HEK293T (cell line): ENCODE results near the gene NLGN3.

Experiments
- CTCF ChIA-PET: fragments of 350-600 bp; formaldehyde crosslinking; extraction: SDS; loops from one replicate; lab custom pipeline; 2021; ENCODE audit warnings: antibody characterized with exemption, inconsistent platforms; lab: Yijun Ruan, JAX
- POLR2A ChIA-PET: fragments of 350-600 bp; formaldehyde crosslinking; extraction: SDS; loops from one replicate; lab custom pipeline; 2020; ENCODE audit warnings: antibody characterized with exemption, inconsistent platforms; lab: Yijun Ruan, JAX
- DNase-seq: peaks from one replicate; pipeline ENCODE4 v3.0.0; 2012; ENCODE audit warnings: mixed read lengths; ENCODE audit errors: extremely low spot score
- ARNT ChIP-seq: fragments of 450-650 bp; IDR thresholded peaks from 2 replicates; pipeline ENCODE4 v1.6.1; 2017; ENCODE audit warnings: mild to moderate bottlenecking
- BHLHE40 ChIP-seq: fragments of 450-650 bp; IDR thresholded peaks from 2 replicates; pipeline ENCODE4 v1.6.1; 2016; ENCODE audit warnings: mild to moderate bottlenecking, moderate library complexity, borderline replicate concordance
- CTBP1 ChIP-seq: fragments of 450-650 bp; IDR thresholded peaks from 2 replicates; pipeline ENCODE4 v1.6.1; 2016; ENCODE audit warnings: borderline replicate concordance
- ELF4 ChIP-seq: fragments of 450-650 bp; IDR thresholded peaks from 2 replicates; pipeline ENCODE4 v1.6.1; 2017; ENCODE audit warnings: antibody characterized with exemption
- FOXA1 ChIP-seq: fragments of 450-650 bp; IDR thresholded peaks from 2 replicates; pipeline ENCODE4 v1.6.1; 2016; ENCODE audit warnings: mild to moderate bottlenecking
- FOXK2 ChIP-seq: fragments of 450-650 bp; IDR thresholded peaks from 2 replicates; pipeline ENCODE4 v1.6.1; 2016; ENCODE audit warnings: mild to moderate bottlenecking
- FOXM1 ChIP-seq: fragments of 450-650 bp; IDR thresholded peaks from 2 replicates; pipeline ENCODE4 v1.6.1; 2017; ENCODE audit warnings: mild to moderate bottlenecking, borderline replicate concordance
- HDGF ChIP-seq: fragments of 450-650 bp; IDR thresholded peaks from 2 replicates; pipeline ENCODE4 v1.6.1; 2017; ENCODE audit warnings: antibody characterized with exemption, borderline replicate concordance
- L3MBTL2 ChIP-seq: fragments of 450-650 bp; conservative IDR thresholded peaks from 2 replicates; pipeline ENCODE4 v1.6.1; 2016; ENCODE audit warnings: mild to moderate bottlenecking
- LEF1 ChIP-seq: fragments of 450-650 bp; IDR thresholded peaks from 2 replicates; pipeline ENCODE4 v1.6.1; 2017; ENCODE audit warnings: mild to moderate bottlenecking, borderline replicate concordance
- NFRKB ChIP-seq: fragments of 450-650 bp; IDR thresholded peaks from 2 replicates; pipeline ENCODE4 v1.6.1; 2016; ENCODE audit warnings: mild to moderate bottlenecking, moderate library complexity
- PKNOX1 ChIP-seq: fragments of 450-650 bp; IDR thresholded peaks from 2 replicates; pipeline ENCODE4 v1.6.1; 2016
- SP1 ChIP-seq: fragments of 450-650 bp; IDR thresholded peaks from 2 replicates; pipeline ENCODE4 v1.6.1; 2017
- SUZ12 ChIP-seq: fragments of 450-650 bp; IDR thresholded peaks from 2 replicates; pipeline ENCODE4 v1.6.1; 2016; ENCODE audit warnings: mild to moderate bottlenecking
- TARDBP ChIP-seq: fragments of 450-650 bp; IDR thresholded peaks from 2 replicates; pipeline ENCODE4 v1.6.1; 2016
- ZNF384 ChIP-seq: fragments of 450-650 bp; IDR thresholded peaks from 2 replicates; pipeline ENCODE4 v1.6.1; 2016

The NLGN3 gene

GRCh38 chrX:71106427-71106826 is 38.2 kb upstream of the NLGN3 start, which contains the start of gene CXorf65:
Gene CXorf65, minus strand, starts transcription at chrX:71106740. Its CDS starts 184 bp downstream, at chrX:71106556.
- ChIA-PET POLR2A (interaction anchor here (1.1 kb wide), 1 partner anchor 11 kb away, joined by 3 read pairs; no protein-coding TSS in a partner anchor), CTCF (no interaction called here)
- DNase-seq = no peak
- TF ChIP-seq SUZ12 = no peak
- no peak for TF ChIP-seq HDGF
- no peak for TF ChIP-seq BHLHE40
- TF ChIP-seq TARDBP = no peak
- TF ChIP-seq CTBP1 = no peak
- TF ChIP-seq SP1 = no peak
- TF ChIP-seq LEF1 = no peak
- TF ChIP-seq FOXA1 = no peak
- TF ChIP-seq FOXM1 = no peak
- TF ChIP-seq PKNOX1 = no peak

GRCh38 chrX:71107245-71107644 is 37.4 kb upstream of the NLGN3 start:
- TF ChIP-seq PKNOX1 (no peak), SP1 (no peak), NFRKB (no peak), HDGF (no peak), L3MBTL2 (no peak), SUZ12 (no peak), FOXK2 (no peak), BHLHE40 (no peak), FOXM1 (no peak), ZNF384 (no peak), FOXA1 (no peak), ARNT (no peak), CTBP1 (no peak), ELF4 (no peak)
- POLR2A ChIA-PET = no interaction called here
- DNase-seq = no peak
- CTCF ChIA-PET = no interaction called here

- TF ChIP-seq L3MBTL2 (no peak), HDGF (no peak), FOXM1 (no peak)
- POLR2A ChIA-PET = interaction anchor here (1.5 kb wide), 1 partner anchor 11 kb away, joined by 4 read pairs; the partner anchor contains the start of gene MED12
- CTCF ChIA-PET = no interaction called here
Measured at GRCh38 chrX:71107762-71108360, 36.8 kb upstream of the NLGN3 start.

GRCh38 chrX:71109051-71109450 is 35.6 kb upstream of the NLGN3 start:
- DNase-seq = no peak
- TF ChIP-seq ARNT = no peak
- TF ChIP-seq BHLHE40 = no peak
- TF ChIP-seq ZNF384 = no peak
- TF ChIP-seq CTBP1 = no peak
- TF ChIP-seq FOXA1 = no peak
- TF ChIP-seq PKNOX1 = no peak
- TF ChIP-seq LEF1 = no peak
- no peak for TF ChIP-seq SUZ12
- POLR2A ChIA-PET = interaction anchor here (1.5 kb wide), 1 partner anchor 9 kb away, joined by 4 read pairs; the partner anchor contains the start of gene MED12
- CTCF ChIA-PET = no interaction called here

More at GRCh38 chrX:71107762-71108360, 36.8 kb upstream of the NLGN3 start:
- no peak for DNase-seq

DNA sequence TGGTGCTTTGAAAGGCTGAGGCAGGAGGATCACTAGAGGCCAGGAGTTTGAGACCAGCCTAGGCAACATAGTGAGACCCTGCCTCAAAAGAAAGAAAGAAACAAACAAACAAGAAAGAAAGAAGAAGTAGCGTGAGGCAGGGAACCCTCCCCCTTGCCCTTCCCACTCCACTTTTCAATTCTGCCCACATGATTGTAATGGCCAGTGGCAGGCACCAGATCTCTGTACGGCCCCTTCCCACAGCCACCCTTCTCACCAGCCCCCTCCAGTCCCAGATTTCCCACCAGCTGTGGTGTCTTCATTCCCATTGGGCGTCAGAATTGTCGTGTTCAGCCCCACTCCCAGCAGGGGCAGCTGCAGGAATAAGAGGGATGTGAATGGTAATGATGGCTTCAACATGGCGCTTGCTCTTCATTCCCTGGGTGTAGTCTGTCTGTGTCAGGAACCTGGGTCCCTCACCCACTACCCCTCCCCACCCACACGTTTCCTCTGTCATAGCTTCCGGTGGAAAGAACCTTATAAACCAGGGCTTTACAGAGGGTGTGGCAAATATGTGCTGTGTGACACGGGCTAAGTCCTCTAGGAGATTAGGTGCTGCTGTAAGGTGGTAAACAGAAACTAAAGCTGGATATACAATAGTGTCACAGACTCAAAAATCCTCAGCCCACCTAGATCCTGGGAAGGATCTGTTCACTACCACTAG is 33.3 kb upstream of the NLGN3 start, which contains the start of gene IL2RG:
TSS of gene IL2RG (minus strand) at position 437 of the 703 bp plus-strand sequence. CDS start at position 399, 38 bp downstream.
- DNase-seq = no peak
- POLR2A ChIA-PET = interaction anchor here (1.2 kb wide), 1 partner anchor 9 kb away, joined by 4 read pairs; no protein-coding TSS in a partner anchor
- no peak for TF ChIP-seq FOXM1
- no peak for TF ChIP-seq CTBP1
- TF ChIP-seq PKNOX1 = no peak
- TF ChIP-seq ZNF384 = no peak
- TF ChIP-seq HDGF = no peak
- TF ChIP-seq ELF4 = no peak
- TF ChIP-seq TARDBP = no peak
- TF ChIP-seq NFRKB = no peak
- no peak for TF ChIP-seq LEF1
- no peak for TF ChIP-seq L3MBTL2
- no peak for TF ChIP-seq SUZ12
- no peak for TF ChIP-seq BHLHE40
- CTCF ChIA-PET = no interaction called here
